Body of pancreas (tissue), 4 donors: ENCODE data around the gene PAPPA2. TPM values are rescaled to one million over a fixed set of nuclear protein-coding genes. Genes with fewer than 3 reads are reported as not detected.
"Not testable (repeated sequence)": the region's sequence is repeated elsewhere in the genome, so short reads cannot be mapped to it uniquely, and the experiment has no call there.

Source experiments
- ATAC-seq: fragments of 150-250 bp; one replicate; pipeline ENCODE4 v1.9.1; 2016
- DNase-seq, 4 donors: peaks; one replicate each; pipeline ENCODE4 v3.0.0-alpha.2; 2019
- H3K27ac ChIP-seq, 4 donors: fragments of 200-600 bp; sonication (generic); 1 replicate in 3 of 4; 2 replicates in 1 of 4; pipeline versions ENCODE4 v1.5.1 to v1.6.1; 2016 to 2019; ENCODE audit warnings: mild to moderate bottlenecking in 1 of 4, mixed read lengths in 1 of 4, moderate library complexity in 1 of 4
- H3K27me3 ChIP-seq, 2 donors: fragments of 200-600 bp; sonication (generic); one replicate each; pipeline ENCODE4 v1.6.0; 2016; ENCODE audit warnings: mild to moderate bottlenecking in 1 of 2
- H3K36me3 ChIP-seq, 2 donors: fragments of 200-600 bp; sonication (generic); replicated peaks in 1 of 2; 2 replicates each; pipeline ENCODE4 v1.5.1; 2016; ENCODE audit warnings: low read depth in 2 of 2; ENCODE audit not compliant: insufficient read depth in 1 of 2
- H3K4me1 ChIP-seq: fragments of 200-600 bp; sonication (generic); one replicate; pipeline ENCODE4 v1.6.0; 2016
- H3K4me3 ChIP-seq, 2 donors: fragments of 200-600 bp; sonication (generic); 1 replicate in 1 of 2; 2 replicates in 1 of 2; pipeline ENCODE4 v1.5.1; 2016 to 2019
- H3K9me3 ChIP-seq, 3 donors: fragments of 200-600 bp; sonication (generic); 1 replicate in 2 of 3; 2 replicates in 1 of 3; pipeline ENCODE4 v1.5.1; 2016
- POLR2A ChIP-seq, 3 donors: fragments of 450-650 bp; IDR thresholded peaks; one replicate each; pipeline ENCODE4 v1.6.1; 2016; ENCODE audit warnings: antibody characterized with exemption in 3 of 3, mild to moderate bottlenecking in 2 of 3
- WGBS, 2 donors: methylation state at CpG; one replicate each; pipeline ENCODE4 v1.1.5; 2017; 5-methylcytosine and 5-hydroxymethylcytosine counted together
- intact Hi-C: fragments of 100-400 bp; cut with DNase I; formaldehyde crosslinking; loops from one replicate; pipeline ENCODE4 v1.15.1; 2023
- total RNA-seq, 2 donors: library from RNA; depleted of rRNA; stranded (reverse); fragments of >200 nt; gene quantifications; one replicate each; pipeline ENCODE4 v1.1.0, GENCODE V29; 2016
- TF ChIP-seq, protein P1 (sequence below), 7 experiments: fragments of 450-650 bp in 4 of 7; fragments of 200-600 bp in 3 of 7; sonication (generic) in 3 of 7; IDR thresholded peaks; one replicate each; pipeline ENCODE4 v1.5.1; 2016 to 2019; ENCODE audit warnings: antibody characterized with exemption in 7 of 7

Gene PAPPA2
- total RNA-seq, 2 donors from 2014 or later, result under 0.01 to 5.4 TPM

DNA sequence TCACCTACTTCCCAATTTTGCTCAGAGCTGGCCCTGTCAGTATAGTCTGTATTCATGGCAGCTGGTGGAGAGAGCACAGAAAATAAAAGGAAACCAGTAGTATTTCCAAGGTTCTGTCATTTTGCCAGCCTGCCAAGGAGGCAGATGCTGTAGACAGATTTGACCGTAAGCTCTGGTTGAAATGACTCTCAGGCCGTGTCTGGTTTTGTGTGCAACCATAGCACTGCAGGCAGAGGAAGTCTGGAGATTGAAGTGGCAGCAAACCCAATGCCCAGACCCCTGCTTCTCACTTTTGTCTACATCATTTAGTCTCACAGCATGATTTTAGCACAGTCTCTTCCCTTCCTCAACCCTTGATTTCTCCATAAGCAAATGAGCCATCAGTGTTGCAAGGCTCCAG lies 291.7 kb downstream of the PAPPA2 start:
- 43 to 82% methylated on average over 2 of the region's 2 CpGs for WGBS, 2 donors
- Histone ChIP-seq H3K4me1 (no peaks in the 10 kb centered on the region), H3K27me3 (no peaks in the 10 kb centered on the region), H3K36me3 (no peaks in the 10 kb centered on the region), H3K9me3 (no peaks in the 10 kb centered on the region), H3K27ac (no peak overlapping the region), H3K4me3 (no peak overlapping the region)
- TF ChIP-seq, protein P1, sequence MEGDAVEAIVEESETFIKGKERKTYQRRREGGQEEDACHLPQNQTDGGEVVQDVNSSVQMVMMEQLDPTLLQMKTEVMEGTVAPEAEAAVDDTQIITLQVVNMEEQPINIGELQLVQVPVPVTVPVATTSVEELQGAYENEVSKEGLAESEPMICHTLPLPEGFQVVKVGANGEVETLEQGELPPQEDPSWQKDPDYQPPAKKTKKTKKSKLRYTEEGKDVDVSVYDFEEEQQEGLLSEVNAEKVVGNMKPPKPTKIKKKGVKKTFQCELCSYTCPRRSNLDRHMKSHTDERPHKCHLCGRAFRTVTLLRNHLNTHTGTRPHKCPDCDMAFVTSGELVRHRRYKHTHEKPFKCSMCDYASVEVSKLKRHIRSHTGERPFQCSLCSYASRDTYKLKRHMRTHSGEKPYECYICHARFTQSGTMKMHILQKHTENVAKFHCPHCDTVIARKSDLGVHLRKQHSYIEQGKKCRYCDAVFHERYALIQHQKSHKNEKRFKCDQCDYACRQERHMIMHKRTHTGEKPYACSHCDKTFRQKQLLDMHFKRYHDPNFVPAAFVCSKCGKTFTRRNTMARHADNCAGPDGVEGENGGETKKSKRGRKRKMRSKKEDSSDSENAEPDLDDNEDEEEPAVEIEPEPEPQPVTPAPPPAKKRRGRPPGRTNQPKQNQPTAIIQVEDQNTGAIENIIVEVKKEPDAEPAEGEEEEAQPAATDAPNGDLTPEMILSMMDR (IDR thresholded peaks at IDR 0.05), result no peak
- TF ChIP-seq POLR2A (IDR thresholded peaks at IDR 0.05), result no peak
- intact Hi-C loops, result no loop called here
- ATAC-seq (no peak), DNase-seq (no peak)

DNA sequence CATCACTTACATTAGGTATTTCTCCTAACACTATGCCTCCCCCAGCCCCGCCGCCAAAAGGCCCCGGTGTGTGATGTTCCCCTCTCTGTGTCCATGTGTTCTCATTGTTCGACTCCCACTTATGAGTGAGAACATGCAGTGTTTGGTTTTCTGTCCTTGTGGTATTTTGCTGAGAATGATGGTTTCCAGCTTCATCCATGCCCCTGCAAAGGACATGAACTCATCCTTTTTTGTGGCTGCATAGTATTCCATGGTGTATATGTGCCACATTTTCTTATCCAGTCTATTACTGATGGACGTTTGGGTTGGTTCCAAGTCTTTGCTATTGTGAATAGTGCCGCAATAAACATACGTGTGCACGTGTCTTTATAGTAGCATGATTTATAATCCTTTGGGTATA lies 293.8 kb downstream of the PAPPA2 start:
- H3K27ac ChIP-seq, H3K27me3 ChIP-seq, H3K4me1 ChIP-seq, DNase-seq, H3K4me3 ChIP-seq, ATAC-seq, intact Hi-C loops, H3K9me3 ChIP-seq, H3K36me3 ChIP-seq: not testable (repeated sequence)
- 85 to 86% methylated on average over 8 of the region's 8 CpGs for WGBS, 2 donors

DNA sequence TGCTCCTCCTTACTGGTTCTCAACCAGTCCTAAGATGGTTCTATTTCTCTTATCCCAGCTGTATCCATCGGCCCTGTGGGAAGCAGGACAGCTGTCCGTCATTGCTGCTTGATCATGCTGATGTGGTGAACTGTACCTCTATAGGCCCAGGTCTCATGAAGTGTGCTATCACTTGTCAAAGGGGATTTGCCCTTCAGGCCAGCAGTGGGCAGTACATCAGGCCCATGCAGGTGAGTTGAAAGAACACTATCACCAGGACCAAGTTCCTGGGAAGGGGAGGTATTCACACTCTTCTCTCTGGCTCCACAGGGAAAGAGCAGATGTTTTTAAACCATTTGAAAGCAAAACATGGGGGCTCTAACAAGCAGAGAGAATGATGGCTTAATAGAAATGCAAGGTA lies 302.6 kb downstream of the PAPPA2 start:
- H3K27me3 ChIP-seq, result no peaks in the 10 kb centered on the region
- no peaks in the 10 kb centered on the region for H3K9me3 ChIP-seq
- H3K4me1 ChIP-seq, result no peaks in the 10 kb centered on the region
- ATAC-seq (no peak), DNase-seq (no peak)
- H3K27ac ChIP-seq, result no peak overlapping the region
- H3K36me3 ChIP-seq, result no peaks in the 10 kb centered on the region
- TF ChIP-seq, protein P1 (IDR thresholded peaks at IDR 0.05), result no peak
- no peak for TF ChIP-seq POLR2A (IDR thresholded peaks at IDR 0.05)
- 51 to 73% methylated on average over 2 of the region's 2 CpGs for WGBS, 2 donors
- H3K4me3 ChIP-seq, result no peak overlapping the region
- intact Hi-C loops, result no loop called here

DNA sequence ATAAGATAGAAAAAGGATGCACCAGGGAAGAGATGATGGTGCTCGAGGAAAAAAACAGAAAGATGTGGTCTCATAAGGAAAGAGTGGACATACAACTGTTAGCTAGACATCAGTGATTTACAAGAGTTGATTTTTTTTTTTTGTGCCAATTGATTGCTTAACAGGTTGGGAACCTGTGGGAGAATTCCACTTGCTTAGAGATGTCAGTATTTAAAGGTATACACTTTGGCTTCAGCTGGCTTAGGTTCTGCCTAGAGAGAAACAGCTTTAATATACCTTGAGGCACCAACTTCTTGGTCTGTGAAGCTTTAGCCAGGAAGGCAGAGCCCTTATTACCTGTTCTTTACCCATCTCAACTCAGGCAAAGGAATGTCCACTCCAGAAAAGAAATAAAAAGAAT lies 303.8 kb downstream of the PAPPA2 start:
- WGBS, 2 donors, result 87 to 89% methylated on average over 1 of the region's 1 CpG

DNA sequence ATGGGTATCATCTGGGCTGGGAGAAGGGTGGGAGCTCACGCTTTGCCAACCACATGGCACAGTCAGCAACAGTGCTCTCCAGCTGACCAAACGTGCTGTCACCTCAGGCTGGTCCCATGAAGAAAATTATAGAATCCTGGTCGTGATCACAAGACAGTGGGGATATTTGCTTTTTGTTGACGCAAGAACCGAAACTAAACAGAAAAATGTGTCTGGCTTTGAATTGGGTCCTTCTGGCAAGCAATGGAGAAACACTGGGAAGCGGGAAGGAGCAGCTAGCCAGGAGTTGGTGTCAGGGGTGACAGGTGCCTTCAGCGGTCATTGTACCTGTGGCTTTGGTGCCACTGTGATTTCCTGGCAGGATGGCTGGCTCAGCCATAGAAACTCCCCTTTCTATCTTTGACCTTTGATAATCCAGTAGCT lies 304.8 kb downstream of the PAPPA2 start:
- no peak for TF ChIP-seq POLR2A (IDR thresholded peaks at IDR 0.05)
- TF ChIP-seq, protein P1 (IDR thresholded peaks at IDR 0.05), result no peak
- DNase-seq (no peak), ATAC-seq (no peak)
- Histone ChIP-seq H3K4me1 (no peaks in the 10 kb centered on the region), H3K36me3 (no peaks in the 10 kb centered on the region), H3K27ac (no peak overlapping the region), H3K9me3 (no peaks in the 10 kb centered on the region), H3K4me3 (no peak overlapping the region), H3K27me3 (no peaks in the 10 kb centered on the region)
- intact Hi-C loops, result no loop called here
- 67 to 77% methylated on average over 7 of the region's 7 CpGs for whole genome bisulfite sequencing, 2 donors

More for the DNA sequence above, 303.8 kb downstream of the PAPPA2 start:
- Histone ChIP-seq H3K4me3 (no peak overlapping the region), H3K9me3 (no peaks in the 10 kb centered on the region), H3K27ac (no peak overlapping the region), H3K27me3 (no peaks in the 10 kb centered on the region), H3K4me1 (no peaks in the 10 kb centered on the region), H3K36me3 (no peaks in the 10 kb centered on the region)
- intact Hi-C loops, result no loop called here
- DNase-seq (no peak), ATAC-seq (no peak)
- no peak for TF ChIP-seq POLR2A (IDR thresholded peaks at IDR 0.05)
- TF ChIP-seq, protein P1 (IDR thresholded peaks at IDR 0.05), result no peak
